ENCODE data around the gene UBXN6.

Gene UBXN6

DNA sequence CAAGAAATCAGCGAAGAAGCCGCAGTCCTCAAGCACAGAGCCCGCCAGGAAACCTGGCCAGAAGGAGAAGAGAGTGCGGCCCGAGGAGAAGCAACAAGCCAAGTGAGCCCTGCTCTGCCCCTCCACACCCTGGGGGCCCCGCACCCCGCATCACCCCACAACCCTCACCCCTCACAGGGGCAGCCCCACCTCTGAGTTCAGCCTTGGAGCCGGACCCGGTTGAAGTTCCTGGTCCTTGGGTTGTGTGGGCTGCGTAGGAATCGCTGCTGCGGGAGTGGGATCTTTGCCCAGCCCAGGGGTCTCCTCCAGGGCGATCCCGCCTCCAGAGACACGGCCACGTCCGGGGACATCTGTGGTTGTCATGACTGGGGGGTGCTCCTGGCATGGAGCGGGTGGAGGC lies 38.7 kb upstream of the UBXN6 start:
- Histone ChIP-seq H4K91ac (ENCODE audit: low read length) (no peak overlapping the region), H2BK15ac (ENCODE audit: low read depth, poor library complexity, severe bottlenecking) (no peak overlapping the region), H3K27ac (ENCODE audit: low read length, poor library complexity, severe bottlenecking) (no peak overlapping the region), H3K9ac (ENCODE audit: low read length) (no peak overlapping the region), H3K36me3 (ENCODE audit: control insufficient read depth in 1 of 2, insufficient read depth in 2 of 2, low read depth in 1 of 2, low read length in 2 of 2) (peaks cover 70 to 97% of the 10 kb centered on the region in 2 experiments), H2BK12ac (ENCODE audit: low read length in 2 of 2) (no peak overlapping the region), H3K79me1 (replicated peaks; ENCODE audit: low read length, poor library complexity, severe bottlenecking) (peaks cover 48% of the 10 kb centered on the region), H3K27me3 (ENCODE audit: control insufficient read depth in 1 of 2, insufficient read depth in 1 of 2, low read length in 2 of 2) (no peaks in the 10 kb centered on the region), H3K4ac (ENCODE audit: low read depth in 1 of 2, low read length in 2 of 2) (no peak overlapping the region), H3K18ac (ENCODE audit: low read depth in 1 of 2, low read length in 2 of 2) (no peak overlapping the region), H2AFZ (ENCODE audit: low read depth, low read length) (no peak overlapping the region), H2BK120ac (ENCODE audit: low read depth, low read length) (no peak overlapping the region), H3K9me3 (ENCODE audit: control insufficient read depth, low read length) (no peaks in the 10 kb centered on the region), H4K8ac (ENCODE audit: low read length) (no peak overlapping the region), H2BK5ac (ENCODE audit: low read depth, low read length, poor library complexity, severe bottlenecking) (no peak overlapping the region), H2AK5ac (ENCODE audit: low read length, severe bottlenecking) (no peak overlapping the region), H3K23ac (ENCODE audit: low read length in 2 of 2) (no peak overlapping the region), H3K4me2 (ENCODE audit: low read length, poor library complexity, severe bottlenecking) (no peak overlapping the region), H3K4me3 (ENCODE audit: insufficient read depth in 1 of 2, low read depth in 1 of 2, low read length in 2 of 2) (no peak overlapping the region), H3K4me1 (ENCODE audit: control insufficient read depth, insufficient read depth, low read depth, low read length) (peaks cover 2% of the 10 kb centered on the region), H3K14ac (ENCODE audit: low read length in 2 of 2) (no peak overlapping the region)
- 92% methylated on average over 16 of the region's 18 CpGs for WGBS
- DNase-seq = no peak

GRCh38 chr19:4495471-4495870 lies 37.9 kb upstream of the UBXN6 start:
- 90% methylated on average over 12 of the region's 12 CpGs for WGBS
- H3K18ac ChIP-seq (ENCODE audit: low read depth in 1 of 2, low read length in 2 of 2) = no peak overlapping the region
- no peaks in the 10 kb centered on the region for H3K9me3 ChIP-seq (ENCODE audit: control insufficient read depth, low read length)
- no peak overlapping the region for H2AFZ ChIP-seq (ENCODE audit: low read depth, low read length)
- no peak overlapping the region for H3K23ac ChIP-seq (ENCODE audit: low read length in 2 of 2)
- H3K27me3 ChIP-seq (ENCODE audit: control insufficient read depth in 1 of 2, insufficient read depth in 1 of 2, low read length in 2 of 2) = no peaks in the 10 kb centered on the region
- DNase-seq = no peak
- H3K4me3 ChIP-seq (ENCODE audit: insufficient read depth in 1 of 2, low read depth in 1 of 2, low read length in 2 of 2) = no peak overlapping the region
- H4K8ac ChIP-seq (ENCODE audit: low read length) = no peak overlapping the region
- no peak overlapping the region for H2BK120ac ChIP-seq (ENCODE audit: low read depth, low read length)
- peaks cover 48% of the 10 kb centered on the region for H3K79me1 ChIP-seq (replicated peaks; ENCODE audit: low read length, poor library complexity, severe bottlenecking)
- H2BK15ac ChIP-seq (ENCODE audit: low read depth, poor library complexity, severe bottlenecking) = no peak overlapping the region
- no peak overlapping the region for H2BK5ac ChIP-seq (ENCODE audit: low read depth, low read length, poor library complexity, severe bottlenecking)
- H3K9ac ChIP-seq (ENCODE audit: low read length) = no peak overlapping the region
- H4K91ac ChIP-seq (ENCODE audit: low read length) = no peak overlapping the region
- peaks cover 2% of the 10 kb centered on the region for H3K4me1 ChIP-seq (ENCODE audit: control insufficient read depth, insufficient read depth, low read depth, low read length)
- H3K27ac ChIP-seq (ENCODE audit: low read length, poor library complexity, severe bottlenecking) = no peak overlapping the region
- H3K14ac ChIP-seq (ENCODE audit: low read length in 2 of 2) = no peak overlapping the region
- no peak overlapping the region for H3K4me2 ChIP-seq (ENCODE audit: low read length, poor library complexity, severe bottlenecking)
- peaks cover 72 to 95% of the 10 kb centered on the region in 2 experiments for H3K36me3 ChIP-seq (ENCODE audit: control insufficient read depth in 1 of 2, insufficient read depth in 2 of 2, low read depth in 1 of 2, low read length in 2 of 2)
- H2BK12ac ChIP-seq (ENCODE audit: low read length in 2 of 2) = no peak overlapping the region
- H3K4ac ChIP-seq (ENCODE audit: low read depth in 1 of 2, low read length in 2 of 2) = no peak overlapping the region
- no peak overlapping the region for H2AK5ac ChIP-seq (ENCODE audit: low read length, severe bottlenecking)

- Histone ChIP-seq H3K27ac (ENCODE audit: low read length, poor library complexity, severe bottlenecking) (no peak overlapping the region), H3K23ac (ENCODE audit: low read length in 2 of 2) (no peak overlapping the region), H2BK15ac (ENCODE audit: low read depth, poor library complexity, severe bottlenecking) (no peak overlapping the region), H3K4me2 (ENCODE audit: low read length, poor library complexity, severe bottlenecking) (no peak overlapping the region), H3K79me1 (replicated peaks; ENCODE audit: low read length, poor library complexity, severe bottlenecking) (peaks cover 51% of the 10 kb centered on the region), H3K14ac (ENCODE audit: low read length in 2 of 2) (no peak overlapping the region), H3K9ac (ENCODE audit: low read length) (no peak overlapping the region), H4K91ac (ENCODE audit: low read length) (no peak overlapping the region), H2BK12ac (ENCODE audit: low read length in 2 of 2) (no peak overlapping the region), H2BK5ac (ENCODE audit: low read depth, low read length, poor library complexity, severe bottlenecking) (no peak overlapping the region), H3K4me3 (ENCODE audit: insufficient read depth in 1 of 2, low read depth in 1 of 2, low read length in 2 of 2) (no peak overlapping the region), H2AK5ac (ENCODE audit: low read length, severe bottlenecking) (no peak overlapping the region), H2AFZ (ENCODE audit: low read depth, low read length) (no peak overlapping the region), H3K36me3 (ENCODE audit: control insufficient read depth in 1 of 2, insufficient read depth in 2 of 2, low read depth in 1 of 2, low read length in 2 of 2) (peaks cover 78 to 94% of the 10 kb centered on the region in 2 experiments), H3K27me3 (ENCODE audit: control insufficient read depth in 1 of 2, insufficient read depth in 1 of 2, low read length in 2 of 2) (no peaks in the 10 kb centered on the region), H3K9me3 (ENCODE audit: control insufficient read depth, low read length) (no peaks in the 10 kb centered on the region), H3K4ac (ENCODE audit: low read depth in 1 of 2, low read length in 2 of 2) (no peak overlapping the region), H3K18ac (ENCODE audit: low read depth in 1 of 2, low read length in 2 of 2) (no peak overlapping the region), H3K4me1 (ENCODE audit: control insufficient read depth, insufficient read depth, low read depth, low read length) (peaks cover 2% of the 10 kb centered on the region), H4K8ac (ENCODE audit: low read length) (no peak overlapping the region), H2BK120ac (ENCODE audit: low read depth, low read length) (no peak overlapping the region)
- 96% methylated on average over 8 of the region's 8 CpGs for WGBS
- DNase-seq = no peak
Observed at GRCh38 chr19:4494691-4495064, 37.1 kb upstream of the UBXN6 start.

- 98% methylated on average over 60 of the region's 61 CpGs for WGBS
- Histone ChIP-seq H3K18ac (ENCODE audit: low read depth in 1 of 2, low read length in 2 of 2) (no peak overlapping the region), H3K27ac (ENCODE audit: low read length, poor library complexity, severe bottlenecking) (no peak overlapping the region), H2AK5ac (ENCODE audit: low read length, severe bottlenecking) (no peak overlapping the region), H3K14ac (ENCODE audit: low read length in 2 of 2) (no peak overlapping the region), H2BK120ac (ENCODE audit: low read depth, low read length) (no peak overlapping the region), H3K4me2 (ENCODE audit: low read length, poor library complexity, severe bottlenecking) (no peak overlapping the region), H3K4me1 (ENCODE audit: control insufficient read depth, insufficient read depth, low read depth, low read length) (peaks cover 2% of the 10 kb centered on the region), H3K9me3 (ENCODE audit: control insufficient read depth, low read length) (no peaks in the 10 kb centered on the region), H3K9ac (ENCODE audit: low read length) (no peak overlapping the region), H3K23ac (ENCODE audit: low read length in 2 of 2) (no peak overlapping the region), H2BK12ac (ENCODE audit: low read length in 2 of 2) (no peak overlapping the region), H3K4me3 (ENCODE audit: insufficient read depth in 1 of 2, low read depth in 1 of 2, low read length in 2 of 2) (no peak overlapping the region), H3K36me3 (ENCODE audit: control insufficient read depth in 1 of 2, insufficient read depth in 2 of 2, low read depth in 1 of 2, low read length in 2 of 2) (peaks cover 82 to 93% of the 10 kb centered on the region in 2 experiments), H3K27me3 (ENCODE audit: control insufficient read depth in 1 of 2, insufficient read depth in 1 of 2, low read length in 2 of 2) (no peaks in the 10 kb centered on the region), H3K79me1 (replicated peaks; ENCODE audit: low read length, poor library complexity, severe bottlenecking) (peaks cover 51% of the 10 kb centered on the region), H4K8ac (ENCODE audit: low read length) (no peak overlapping the region), H4K91ac (ENCODE audit: low read length) (no peak overlapping the region), H3K4ac (ENCODE audit: low read depth in 1 of 2, low read length in 2 of 2) (no peak overlapping the region), H2BK5ac (ENCODE audit: low read depth, low read length, poor library complexity, severe bottlenecking) (no peak overlapping the region), H2AFZ (ENCODE audit: low read depth, low read length) (no peak overlapping the region), H2BK15ac (ENCODE audit: low read depth, poor library complexity, severe bottlenecking) (no peak overlapping the region)
- no peak for DNase-seq
Observed at GRCh38 chr19:4493929-4494690, 36.5 kb upstream of the UBXN6 start.

All from mesenchymal stem cell (in vitro differentiated cells and primary cell).